Skeletal muscle tissue (tissue), 4 donors: ENCODE results near the gene NAA80. TPM values are rescaled to one million over a fixed set of nuclear protein-coding genes. Genes with fewer than 3 reads are reported as not detected.

Experiments
- H3K27ac ChIP-seq: one replicate; pipeline ENCODE4 v1.7.0; 2013; ENCODE audit warnings: mild to moderate bottlenecking, low read depth, low read length, inconsistent platforms
- H3K27me3 ChIP-seq, 3 donors: one replicate each; pipeline ENCODE4 v1.7.0; 2013; ENCODE audit warnings: low read length in 3 of 3; ENCODE audit not compliant: control insufficient read depth in 3 of 3, insufficient read depth in 3 of 3
- H3K36me3 ChIP-seq, 3 donors: one replicate each; pipeline ENCODE4 v1.7.0; 2013; ENCODE audit warnings: low read length in 3 of 3; ENCODE audit not compliant: control insufficient read depth in 3 of 3, insufficient read depth in 3 of 3
- H3K4me1 ChIP-seq, 3 donors: one replicate each; pipeline ENCODE4 v1.7.0; 2013; ENCODE audit warnings: low read length in 3 of 3, mild to moderate bottlenecking in 3 of 3; ENCODE audit not compliant: control insufficient read depth in 3 of 3, insufficient read depth in 3 of 3
- H3K4me3 ChIP-seq, 3 donors: one replicate each; pipeline ENCODE4 v1.7.0; 2013; ENCODE audit warnings: low read length in 3 of 3
- H3K9ac ChIP-seq, 3 donors: one replicate each; pipeline ENCODE4 v1.7.0; 2013; ENCODE audit warnings: low read length in 3 of 3, mild to moderate bottlenecking in 3 of 3, moderate library complexity in 2 of 3, low read depth in 1 of 3
- H3K9me3 ChIP-seq, 3 donors: one replicate each; pipeline ENCODE4 v1.7.0; 2013; ENCODE audit warnings: low read length in 3 of 3; ENCODE audit not compliant: control insufficient read depth in 3 of 3
- total RNA-seq: library from RNA; depleted of rRNA; stranded (reverse); fragments of >200 nt; gene quantifications from one replicate; pipeline ENCODE4 v1.2.3, GENCODE V29; 2014
- donor health status: Osteomylitis.

Gene NAA80
- total RNA-seq, 1 donor from 2014 or later = 1.6 TPM

DNA sequence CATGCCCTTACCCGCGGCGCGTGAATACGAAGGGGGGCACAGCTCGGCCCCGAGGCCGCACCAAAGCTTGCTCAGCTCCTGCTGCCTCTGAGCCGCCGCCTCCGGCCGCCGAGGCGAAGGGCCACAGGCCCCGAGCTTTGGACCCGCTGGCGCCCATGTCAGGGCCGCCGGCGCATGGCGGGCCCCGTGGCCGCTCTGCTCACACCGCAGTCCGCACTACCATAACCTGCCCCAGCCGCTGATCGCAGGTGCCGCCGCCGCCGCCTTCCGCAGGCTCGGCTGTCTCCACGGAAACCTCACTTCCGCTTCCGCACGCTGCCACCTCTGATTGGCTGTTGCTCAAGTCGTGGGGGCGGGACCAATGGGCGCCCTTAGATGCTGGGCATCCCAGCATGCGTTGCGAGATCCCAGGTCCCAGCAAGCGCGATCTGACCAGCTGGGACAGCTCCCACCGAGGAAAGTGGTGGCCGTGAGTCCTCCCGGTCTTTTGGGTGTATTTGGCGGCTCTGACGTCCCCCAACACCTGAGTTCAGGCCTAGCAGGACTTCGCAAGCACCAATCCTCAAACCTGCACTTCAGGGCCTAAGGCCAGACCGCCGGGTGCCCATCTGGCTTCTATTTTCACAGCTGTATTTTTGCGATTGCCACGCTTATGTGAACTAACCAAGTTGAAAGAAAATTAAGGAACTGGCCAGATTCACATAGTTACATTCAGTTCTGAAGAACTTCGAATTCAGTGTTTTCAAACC is 28.9 kb upstream of the NAA80 start, which contains the start of gene TUSC2:
Gene TUSC2, minus strand, starts transcription at position 281 of the 749 bp plus-strand sequence. Its CDS starts 124 bp downstream, at position 157.
- Histone ChIP-seq H3K27ac (peak within 1 kb of the TSS; percentile 82), H3K4me3 (peak within 1 kb of the TSS; percentile 84 to 92 (median 87)), H3K9ac (peak within 1 kb of the TSS; percentile 94 to 97 (median 95)), H3K9me3 (no peaks in the 10 kb centered on the region), H3K27me3 (no peaks in the 10 kb centered on the region), H3K36me3 (peaks cover 31 to 41% (median 40%) of the 10 kb centered on the region in 3 donors), H3K4me1 (peaks cover 23 to 45% (median 40%) of the 10 kb centered on the region in 3 donors)

GRCh38 chr3:50327129-50327528 is 27.9 kb upstream of the NAA80 start:
- H3K27ac ChIP-seq = peak overlapping the region; percentile 82
- H3K9me3 ChIP-seq = no peaks in the 10 kb centered on the region
- peak overlapping the region; percentile 84 to 92 (median 87) for H3K4me3 ChIP-seq
- peaks cover 31 to 38% (median 36%) of the 10 kb centered on the region in 3 donors for H3K36me3 ChIP-seq
- no peaks in the 10 kb centered on the region for H3K27me3 ChIP-seq
- peaks cover 25 to 48% (median 42%) of the 10 kb centered on the region in 3 donors for H3K4me1 ChIP-seq
- H3K9ac ChIP-seq = peak overlapping the region; percentile 94 to 97 (median 95)

DNA sequence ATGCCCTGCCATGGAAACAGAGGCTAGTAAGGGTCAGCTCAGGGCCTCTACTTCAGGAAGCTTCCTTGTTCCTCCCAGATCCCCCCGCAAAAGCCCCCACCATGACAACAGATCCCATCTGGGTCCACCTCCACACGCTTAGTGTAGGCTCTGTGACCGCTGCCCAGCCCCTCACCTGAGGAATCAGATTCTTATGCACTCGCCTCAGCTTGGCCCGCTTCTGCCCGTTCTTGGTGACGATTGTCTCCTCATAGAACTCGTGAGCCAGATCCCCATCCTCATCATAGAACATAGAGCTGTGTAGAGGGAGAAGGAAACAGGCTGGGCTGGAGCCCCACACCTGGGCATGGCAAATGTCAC is 27.0 kb upstream of the NAA80 start:
- Histone ChIP-seq H3K9me3 (no peaks in the 10 kb centered on the region), H3K27ac (no peak overlapping the region), H3K9ac (no peak overlapping the region), H3K36me3 (peaks cover 23 to 28% (median 27%) of the 10 kb centered on the region in 3 donors), H3K4me3 (no peak overlapping the region), H3K4me1 (peaks cover 29 to 53% (median 45%) of the 10 kb centered on the region in 3 donors), H3K27me3 (no peaks in the 10 kb centered on the region)

DNA sequence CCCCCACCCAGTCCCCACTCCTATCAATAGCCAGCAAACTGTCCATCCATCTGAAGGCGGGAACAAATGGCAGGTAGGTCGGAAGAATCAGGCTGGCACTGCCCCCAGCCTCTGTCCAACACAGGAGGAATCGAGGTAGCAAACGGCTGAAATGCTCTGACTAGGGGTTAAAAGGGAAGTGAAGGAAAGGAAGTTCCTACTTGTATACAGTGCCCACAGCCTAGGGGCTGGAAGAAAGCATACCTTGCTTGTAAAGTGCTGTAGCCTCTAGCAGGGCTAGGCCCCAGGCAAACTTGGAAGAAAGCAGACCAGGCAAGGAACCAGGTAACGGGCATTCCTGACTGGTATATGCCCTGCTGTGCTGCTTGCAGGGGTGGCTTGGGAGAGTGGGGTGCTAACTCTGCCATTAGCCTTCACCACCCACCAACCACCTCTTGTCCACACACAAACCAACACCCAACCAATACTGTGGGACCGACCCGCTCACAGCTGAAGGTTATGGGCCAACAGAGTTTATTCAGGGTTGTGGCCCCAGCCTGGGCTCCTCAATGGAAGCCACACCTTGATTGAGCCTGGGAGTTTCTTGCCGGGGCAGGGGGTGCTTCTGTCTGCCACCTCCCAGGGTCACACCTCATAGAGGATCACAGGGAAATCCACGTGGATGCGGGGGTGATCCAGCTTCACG is 26.4 kb upstream of the NAA80 start:
- H3K9ac ChIP-seq = no peak overlapping the region
- no peak overlapping the region for H3K4me3 ChIP-seq
- peaks cover 17 to 23% (median 22%) of the 10 kb centered on the region in 3 donors for H3K36me3 ChIP-seq
- H3K27ac ChIP-seq = no peak overlapping the region
- peaks cover 32 to 54% (median 46%) of the 10 kb centered on the region in 3 donors for H3K4me1 ChIP-seq
- H3K27me3 ChIP-seq = no peaks in the 10 kb centered on the region
- H3K9me3 ChIP-seq = no peaks in the 10 kb centered on the region

DNA sequence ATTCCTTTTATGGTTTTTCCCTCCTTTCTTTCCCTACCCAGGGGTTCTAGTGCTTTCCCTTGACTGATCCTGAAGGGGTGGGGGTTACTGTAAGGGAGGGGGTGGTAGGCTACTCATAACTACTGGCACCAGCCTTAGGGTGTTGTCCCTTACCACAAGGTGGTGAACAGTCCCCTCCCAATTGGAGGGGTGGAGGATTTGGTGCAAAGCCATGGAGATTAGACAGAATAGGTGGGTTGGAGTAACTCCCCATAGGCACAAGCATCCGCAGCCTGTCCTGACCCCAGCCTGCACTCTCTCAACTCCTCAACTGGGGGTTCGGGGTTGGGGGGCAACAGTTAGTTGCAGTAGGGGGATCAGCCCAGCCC is 25.9 kb upstream of the NAA80 start:
- Histone ChIP-seq H3K27ac (no peak overlapping the region), H3K4me1 (peaks cover 37 to 60% (median 52%) of the 10 kb centered on the region in 3 donors), H3K9ac (no peak overlapping the region), H3K4me3 (no peak overlapping the region), H3K9me3 (no peaks in the 10 kb centered on the region), H3K36me3 (peaks cover 12 to 18% (median 16%) of the 10 kb centered on the region in 3 donors), H3K27me3 (no peaks in the 10 kb centered on the region)

- Histone ChIP-seq H3K4me1 (peaks cover 43 to 65% (median 57%) of the 10 kb centered on the region in 3 donors), H3K9me3 (no peaks in the 10 kb centered on the region), H3K36me3 (peaks cover 10 to 19% (median 14%) of the 10 kb centered on the region in 3 donors), H3K27me3 (no peaks in the 10 kb centered on the region), H3K27ac (peak overlapping the region; percentile 97), H3K4me3 (no peak overlapping the region), H3K9ac (peak overlapping the region in 2 of 3 donors; percentile 10 to 25)
Observed at GRCh38 chr3:50324351-50325112, 25.3 kb upstream of the NAA80 start.

- peaks cover 17 to 27% (median 17%) of the 10 kb centered on the region in 3 donors for H3K36me3 ChIP-seq
- H3K4me1 ChIP-seq = peaks cover 50 to 72% (median 64%) of the 10 kb centered on the region in 3 donors
- no peak overlapping the region for H3K4me3 ChIP-seq
- H3K9me3 ChIP-seq = no peaks in the 10 kb centered on the region
- peak overlapping the region; percentile 8 to 16 (median 10) for H3K9ac ChIP-seq
- no peaks in the 10 kb centered on the region for H3K27me3 ChIP-seq
- peak overlapping the region; percentile 97 for H3K27ac ChIP-seq
Observed at GRCh38 chr3:50323614-50324199, 24.5 kb upstream of the NAA80 start.

DNA sequence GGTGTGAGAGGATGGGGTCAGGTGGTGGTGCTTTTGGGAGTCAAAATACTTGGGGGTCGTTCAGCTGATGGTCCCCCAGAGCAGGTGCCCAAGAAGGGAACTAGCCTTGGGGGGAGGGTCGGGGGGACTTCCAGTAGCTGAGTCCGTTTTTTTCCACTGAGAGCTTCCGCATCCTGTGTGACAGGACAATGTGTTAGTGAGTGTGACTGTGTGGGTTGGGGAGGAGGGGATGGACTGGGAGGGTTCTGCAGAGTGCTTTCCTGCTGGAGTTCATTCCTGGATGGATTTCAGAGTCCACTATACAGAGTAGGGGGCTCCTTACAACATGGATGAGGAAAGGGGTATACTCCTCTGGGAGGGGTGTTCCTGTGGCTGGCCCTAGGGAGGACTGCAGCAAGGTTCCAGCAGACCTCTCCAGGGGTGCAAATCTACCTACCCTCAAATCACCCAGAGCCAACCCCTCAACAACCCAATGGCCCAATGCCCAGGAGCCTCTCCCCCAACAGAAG is 23.9 kb upstream of the NAA80 start:
- peak overlapping the region; percentile 97 for H3K27ac ChIP-seq
- peaks cover 51 to 72% (median 64%) of the 10 kb centered on the region in 3 donors for H3K4me1 ChIP-seq
- peak overlapping the region in 2 of 3 donors; percentile 23 to 91 for H3K4me3 ChIP-seq

GRCh38 chr3:50322386-50323091 is 23.3 kb upstream of the NAA80 start, which contains the start of gene HYAL2:
Gene HYAL2 (minus strand): TSS chr3:50322745. CDS start chr3:50320489, 2,256 bp downstream.
- Histone ChIP-seq H3K4me1 (peaks cover 55 to 76% (median 67%) of the 10 kb centered on the region in 3 donors), H3K36me3 (peaks cover 25 to 38% (median 26%) of the 10 kb centered on the region in 3 donors), H3K27ac (peak within 1 kb of the TSS; percentile 97), H3K9ac (peak within 1 kb of the TSS; percentile 96 to 99 (median 98)), H3K4me3 (peak within 1 kb of the TSS; percentile 91 to 98 (median 92)), H3K27me3 (no peaks in the 10 kb centered on the region), H3K9me3 (no peaks in the 10 kb centered on the region)

More for the DNA sequence above, 23.9 kb upstream of the NAA80 start:
- Histone ChIP-seq H3K36me3 (peaks cover 22 to 33% (median 23%) of the 10 kb centered on the region in 3 donors), H3K27me3 (no peaks in the 10 kb centered on the region), H3K9ac (peak overlapping the region in 2 of 3 donors; percentile 34 to 98), H3K9me3 (no peaks in the 10 kb centered on the region)
